CD1c-positive myeloid dendritic cell (primary cell): ENCODE results near the gene OR14A2.
"Not testable (repeated sequence)": the region's sequence is repeated elsewhere in the genome, so short reads cannot be mapped to it uniquely, and the experiment has no call there.

Experiments
- DNase-seq: peaks from one replicate; pipeline ENCODE4 v3.0.0-alpha.2; 2016; ENCODE audit errors: extremely low spot score

The OR14A2 gene

GRCh38 chr1:247748041-247748440 lies at the start of gene OR14A2:
Gene OR14A2, minus strand, starts transcription at chr1:247748141.
- no peak for DNase-seq

GRCh38 chr1:247797518-247797917 lies 49.6 kb upstream of the OR14A2 start:
- DNase-seq, result no peak

- no peak for DNase-seq
These were observed 21.7 kb upstream of the OR14A2 start for GRCh38 chr1:247769603-247770002.

- no peak for DNase-seq
These were observed 12.5 kb upstream of the OR14A2 start, which contains the start of gene OR1C1 for GRCh38 chr1:247760456-247760855. Gene OR1C1, minus strand, starts transcription at chr1:247760556. Its CDS starts 2,150 bp downstream, at chr1:247758406.

GRCh38 chr1:247754311-247754710 lies 6.4 kb upstream of the OR14A2 start:
- not testable (repeated sequence) for DNase-seq

- no peak for DNase-seq
These were observed 1.9 kb upstream of the OR14A2 start for GRCh38 chr1:247749870-247750269.

- DNase-seq, result no peak
These were observed 325 bp downstream of the OR14A2 start for GRCh38 chr1:247747616-247748015.

- DNase-seq, result no peak
These were observed 1.5 kb downstream of the OR14A2 start for GRCh38 chr1:247746391-247746935.

- DNase-seq, result not testable (repeated sequence)
These were observed 5.7 kb downstream of the OR14A2 start for GRCh38 chr1:247742215-247742760.

- DNase-seq, result no peak
These were observed 6.2 kb downstream of the OR14A2 start for GRCh38 chr1:247741756-247742155.

GRCh38 chr1:247740721-247741120 lies 7.2 kb downstream of the OR14A2 start:
- no peak for DNase-seq

- DNase-seq, result no peak
These were observed 9.6 kb downstream of the OR14A2 start, which contains the start of gene OR14K1 for GRCh38 chr1:247738315-247738714. Gene OR14K1, plus strand, starts transcription at chr1:247738615. Its CDS starts 0 bp downstream, at chr1:247738615.

GRCh38 chr1:247721222-247721621 lies 26.7 kb downstream of the OR14A2 start:
- DNase-seq, result no peak

- no peak for DNase-seq
These were observed 31.4 kb downstream of the OR14A2 start, which contains the start of gene OR6F1 for GRCh38 chr1:247716546-247716945. Gene OR6F1, minus strand, starts transcription at chr1:247716646. Its CDS starts 3,891 bp downstream, at chr1:247712755.

- no peak for DNase-seq
These were observed 34.2 kb downstream of the OR14A2 start for GRCh38 chr1:247713753-247714152.

GRCh38 chr1:247710681-247711080 lies 37.3 kb downstream of the OR14A2 start:
- not testable (repeated sequence) for DNase-seq

- no peak for DNase-seq
These were observed 46.6 kb downstream of the OR14A2 start for GRCh38 chr1:247701338-247701737.

GRCh38 chr1:247681288-247681897 lies 66.5 kb downstream of the OR14A2 start:
- peak; percentile 64 for DNase-seq

GRCh38 chr1:247680171-247680570 lies 67.8 kb downstream of the OR14A2 start:
- no peak for DNase-seq

GRCh38 chr1:247679639-247680038 lies 68.3 kb downstream of the OR14A2 start, which contains the start of gene OR13G1:
Gene OR13G1, minus strand, starts transcription at chr1:247679739. Its CDS starts 6,698 bp downstream, at chr1:247673041.
- no peak for DNase-seq
